Stimulated activated CD4-positive, alpha-beta T cell treated with anti-CD3 and anti-CD28 coated beads, Interleukin-1b, Interleukin-23, amount 100 ng/mL, for 4 hours (primary cell): ENCODE data around the gene PTCH2.
"Not testable (repeated sequence)": the region's sequence is repeated elsewhere in the genome, so short reads cannot be mapped to it uniquely, and the experiment has no call there.

ENCODE experiments used
- DNase-seq, 2 donors: peaks; one replicate each; pipeline ENCODE4 v3.0.0-alpha.2; 2020; ENCODE audit warnings: low read depth in 2 of 2

PTCH2 gene

GRCh38 chr1:44820328-44821239, 22.5 kb downstream of the PTCH2 start:
- no peak for DNase-seq

GRCh38 chr1:44819608-44820327, 23.3 kb downstream of the PTCH2 start:
- peak; percentile 69 to 70 for DNase-seq

GRCh38 chr1:44819196-44819607, 23.9 kb downstream of the PTCH2 start:
- DNase-seq, result no peak

GRCh38 chr1:44817771-44818495, 25.1 kb downstream of the PTCH2 start:
- DNase-seq, result no peak

DNA sequence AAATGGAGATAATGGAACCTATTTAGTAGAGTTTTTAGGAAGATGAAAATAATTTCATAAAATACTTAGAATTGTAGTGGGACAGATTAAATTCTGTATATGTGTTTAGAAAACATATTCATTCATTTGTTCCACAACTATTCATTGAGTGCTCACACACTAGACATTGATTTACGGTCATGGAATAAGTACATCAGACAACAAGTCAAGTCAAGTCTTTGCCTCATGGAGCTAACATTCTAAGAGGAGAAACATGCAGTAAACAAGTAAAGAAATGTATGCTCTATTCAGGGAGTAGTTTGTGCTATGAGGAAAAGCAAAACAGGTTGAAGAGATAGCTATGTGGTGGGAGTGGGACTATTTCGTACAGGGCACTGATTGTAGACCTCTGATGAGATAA, 25.7 kb downstream of the PTCH2 start:
- no peak for DNase-seq

DNA sequence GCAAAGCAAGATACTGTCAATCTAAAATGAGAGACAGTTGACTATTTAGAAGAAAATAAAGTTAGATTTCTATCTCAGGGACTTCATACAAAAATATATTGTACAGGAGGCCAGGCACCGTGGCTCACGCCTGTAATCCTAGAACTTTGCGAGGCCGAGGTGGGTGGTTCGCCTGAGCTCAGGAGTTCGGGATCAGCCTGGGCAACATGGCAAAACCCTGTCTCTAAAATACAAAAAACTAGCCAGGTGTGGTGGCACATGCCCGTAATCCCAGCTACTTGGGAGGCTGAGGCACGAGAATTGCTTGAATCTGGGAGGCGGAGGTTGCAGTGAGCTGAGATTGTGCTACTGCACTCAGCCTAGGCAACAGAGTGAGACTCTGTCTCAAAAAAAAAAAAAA, 27.1 kb downstream of the PTCH2 start:
- not testable (repeated sequence) for DNase-seq

- DNase-seq, result no peak
Measured at GRCh38 chr1:44812822-44813543, 30.1 kb downstream of the PTCH2 start.

DNA sequence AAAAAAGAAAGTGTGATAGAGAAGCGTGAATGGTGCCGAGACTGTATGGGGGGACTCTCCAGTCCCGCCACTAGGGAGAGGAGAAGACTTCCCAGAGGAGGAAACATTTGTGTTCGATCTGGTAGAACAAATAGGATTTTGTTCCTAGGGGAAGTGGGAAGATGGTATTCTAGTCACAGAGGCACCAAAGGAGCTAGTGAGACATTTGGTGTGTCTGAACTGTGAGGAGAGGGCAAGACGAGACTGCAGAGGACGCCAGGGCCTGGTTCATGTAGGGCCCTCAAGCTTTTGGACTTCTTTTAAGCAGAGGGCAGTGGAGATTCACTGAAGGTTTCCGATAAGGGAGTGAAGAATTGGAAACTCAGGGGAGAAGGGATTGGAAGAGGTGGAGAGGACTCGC, 31.8 kb downstream of the PTCH2 start:
- no peak for DNase-seq

- not testable (repeated sequence) for DNase-seq
Measured at GRCh38 chr1:44810762-44811105, 32.3 kb downstream of the PTCH2 start.

DNA sequence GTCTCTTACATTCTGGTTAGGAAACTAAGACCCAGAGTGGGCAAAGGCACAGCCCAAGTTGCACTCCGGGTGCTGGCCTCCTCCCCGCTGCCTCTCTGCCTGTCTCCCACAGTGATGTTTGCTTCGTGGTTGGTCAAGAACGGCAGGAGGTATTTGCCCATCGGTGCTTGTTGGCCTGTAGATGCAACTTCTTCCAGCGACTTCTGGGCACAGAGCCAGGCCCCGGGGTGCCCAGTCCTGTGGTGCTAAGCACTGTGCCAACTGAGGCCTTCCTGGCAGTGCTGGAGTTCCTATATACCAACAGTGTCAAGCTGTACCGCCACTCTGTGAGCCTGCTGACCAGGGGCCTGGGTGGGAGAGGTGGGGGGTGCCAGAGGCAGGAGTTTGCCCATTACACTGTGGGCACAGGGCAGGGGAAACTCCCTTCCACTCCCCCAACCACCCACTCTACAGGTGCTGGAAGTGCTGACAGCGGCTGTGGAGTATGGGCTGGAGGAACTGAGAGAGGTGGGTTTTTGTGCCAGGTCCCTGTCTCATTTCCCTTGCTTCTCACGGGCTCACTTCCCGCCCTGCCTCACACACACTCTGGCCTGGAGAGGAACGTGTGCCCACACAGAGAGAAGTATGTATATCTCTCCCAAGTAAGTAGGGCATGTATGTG, 32.8 kb downstream of the PTCH2 start:
- DNase-seq, result peak; percentile 25 to 35

DNA sequence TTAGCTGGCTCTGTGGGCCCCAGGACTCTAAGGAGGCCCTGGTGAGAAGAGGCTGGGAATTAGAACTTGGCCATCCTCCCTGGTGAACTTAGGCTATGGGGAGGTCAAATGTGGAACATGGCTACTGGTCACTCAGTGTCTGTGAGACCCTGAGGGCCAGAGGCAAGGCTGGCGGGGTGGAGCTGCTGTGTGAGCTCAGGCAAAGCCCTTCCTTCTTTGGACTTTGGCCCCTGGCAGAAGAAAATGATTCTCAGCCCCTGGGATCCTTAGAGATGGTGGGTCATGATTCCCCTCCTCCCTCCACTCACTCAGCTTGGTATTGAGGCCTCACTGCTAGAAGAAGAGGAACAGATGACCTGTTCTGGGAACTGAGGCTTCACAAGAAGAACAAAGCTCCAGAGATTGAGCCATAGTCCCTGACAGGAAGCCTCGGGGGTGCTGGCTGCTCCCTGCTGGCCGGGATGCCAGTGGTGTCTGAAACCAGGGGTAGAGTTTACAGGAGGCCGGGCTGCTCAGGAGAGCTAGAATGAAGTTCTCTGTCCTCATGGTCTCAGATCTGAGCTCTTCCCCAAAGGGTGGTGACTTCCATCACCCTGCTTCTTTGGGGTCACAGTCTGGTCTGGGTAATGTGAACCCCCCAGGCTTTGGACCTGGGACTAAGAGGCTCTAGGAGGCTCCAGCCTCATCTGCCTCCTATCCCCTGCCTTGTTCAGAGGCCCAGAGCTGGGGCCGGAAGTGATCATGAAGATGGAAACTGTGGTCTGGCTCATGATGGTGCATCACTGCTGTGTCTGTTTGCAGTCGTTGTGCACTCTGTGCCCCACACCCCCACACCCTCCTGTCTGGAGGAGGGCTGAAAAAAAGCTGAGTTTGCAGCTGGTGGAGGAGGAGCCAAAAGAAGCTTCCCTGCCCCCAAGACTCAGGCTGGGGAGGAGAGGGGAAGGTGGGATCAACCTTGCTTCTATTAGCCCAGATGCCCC, 33.8 kb downstream of the PTCH2 start:
- peak; percentile 71 to 80 for DNase-seq

- peak; percentile 67 to 69 for DNase-seq
Measured at GRCh38 chr1:44808063-44808937, 34.8 kb downstream of the PTCH2 start, which contains the start of gene BTBD19. Gene BTBD19 (plus strand): TSS chr1:44808523. CDS start chr1:44808821, 298 bp downstream.

DNA sequence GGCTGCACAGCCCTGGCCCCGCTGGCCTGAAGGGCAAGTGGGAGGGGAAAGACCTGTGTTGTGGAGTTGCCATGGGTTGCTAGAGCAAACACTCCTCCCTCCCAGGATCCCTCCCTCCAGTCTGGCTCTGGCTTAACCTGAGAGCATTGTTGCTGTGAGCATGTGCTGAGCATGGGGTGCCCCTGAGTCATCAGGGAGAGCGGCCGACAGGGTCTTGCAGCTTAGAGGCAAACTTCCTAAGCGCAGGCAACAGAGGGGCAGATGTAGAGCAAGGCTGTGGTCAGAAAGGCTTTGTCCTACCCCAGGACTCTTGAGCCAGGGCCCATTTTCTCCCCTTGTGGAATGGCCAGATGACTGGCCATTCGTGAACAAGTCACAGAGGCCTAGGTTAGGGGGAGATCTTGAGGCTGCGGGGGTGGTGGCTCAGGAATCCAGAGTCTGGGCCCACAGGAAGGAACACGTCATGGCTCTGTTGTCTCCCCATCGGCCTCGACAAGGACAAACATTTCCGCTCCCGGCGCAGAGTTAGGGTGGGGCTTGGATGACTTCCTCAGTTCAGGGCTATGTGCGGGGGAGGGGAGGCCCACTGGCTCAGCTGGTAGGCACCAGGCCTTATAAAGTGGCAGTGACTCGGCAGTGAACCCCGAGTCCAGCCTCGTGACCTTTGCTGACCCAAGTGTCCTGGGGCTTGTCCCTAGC, 35.5 kb downstream of the PTCH2 start:
- peak; percentile 70 to 77 for DNase-seq

GRCh38 chr1:44806704-44807363, 36.2 kb downstream of the PTCH2 start, which contains the start of gene DYNLT4:
Gene DYNLT4 (minus strand): TSS chr1:44807351. CDS start chr1:44806668, 683 bp downstream.
- DNase-seq, result no peak

GRCh38 chr1:44806025-44806703, 36.9 kb downstream of the PTCH2 start:
- DNase-seq, result no peak

DNA sequence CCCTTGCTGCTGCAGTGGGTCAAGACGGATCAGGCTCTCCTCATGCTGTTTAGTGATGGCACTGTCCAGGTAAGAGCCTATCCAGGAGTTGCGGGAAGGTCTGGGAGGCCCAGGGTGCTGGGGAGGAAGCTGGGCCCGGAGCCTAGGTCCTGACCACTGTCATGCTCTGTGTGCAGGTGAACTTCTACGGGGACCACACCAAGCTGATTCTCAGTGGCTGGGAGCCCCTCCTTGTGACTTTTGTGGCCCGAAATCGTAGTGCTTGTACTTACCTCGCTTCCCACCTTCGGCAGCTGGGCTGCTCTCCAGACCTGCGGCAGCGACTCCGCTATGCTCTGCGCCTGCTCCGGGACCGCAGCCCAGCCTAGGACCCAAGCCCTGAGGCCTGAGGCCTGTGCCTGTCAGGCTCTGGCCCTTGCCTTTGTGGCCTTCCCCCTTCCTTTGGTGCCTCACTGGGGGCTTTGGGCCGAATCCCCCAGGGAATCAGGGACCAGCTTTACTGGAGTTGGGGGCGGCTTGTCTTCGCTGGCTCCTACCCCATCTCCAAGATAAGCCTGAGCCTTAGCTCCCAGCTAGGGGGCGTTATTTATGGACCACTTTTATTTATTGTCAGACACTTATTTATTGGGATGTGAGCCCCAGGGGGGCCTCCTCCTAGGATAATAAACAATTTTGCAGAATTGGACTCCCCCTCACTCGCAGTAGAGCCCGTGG, 37.6 kb downstream of the PTCH2 start:
- no peak for DNase-seq
